Hematopoietic multipotent progenitor cell treated with erythropoietin and hydrocortisone succinate and interleukin-3 and kit ligand, for 6 days (in vitro differentiated cells): ENCODE results near the gene SMARCB1.
"Not testable (repeated sequence)": the region's sequence is repeated elsewhere in the genome, so short reads cannot be mapped to it uniquely, and the experiment has no call there.

Experiments
- DNase-seq: peaks from one replicate; pipeline ENCODE4 v3.0.0-alpha.2; 2015

The SMARCB1 gene

DNA sequence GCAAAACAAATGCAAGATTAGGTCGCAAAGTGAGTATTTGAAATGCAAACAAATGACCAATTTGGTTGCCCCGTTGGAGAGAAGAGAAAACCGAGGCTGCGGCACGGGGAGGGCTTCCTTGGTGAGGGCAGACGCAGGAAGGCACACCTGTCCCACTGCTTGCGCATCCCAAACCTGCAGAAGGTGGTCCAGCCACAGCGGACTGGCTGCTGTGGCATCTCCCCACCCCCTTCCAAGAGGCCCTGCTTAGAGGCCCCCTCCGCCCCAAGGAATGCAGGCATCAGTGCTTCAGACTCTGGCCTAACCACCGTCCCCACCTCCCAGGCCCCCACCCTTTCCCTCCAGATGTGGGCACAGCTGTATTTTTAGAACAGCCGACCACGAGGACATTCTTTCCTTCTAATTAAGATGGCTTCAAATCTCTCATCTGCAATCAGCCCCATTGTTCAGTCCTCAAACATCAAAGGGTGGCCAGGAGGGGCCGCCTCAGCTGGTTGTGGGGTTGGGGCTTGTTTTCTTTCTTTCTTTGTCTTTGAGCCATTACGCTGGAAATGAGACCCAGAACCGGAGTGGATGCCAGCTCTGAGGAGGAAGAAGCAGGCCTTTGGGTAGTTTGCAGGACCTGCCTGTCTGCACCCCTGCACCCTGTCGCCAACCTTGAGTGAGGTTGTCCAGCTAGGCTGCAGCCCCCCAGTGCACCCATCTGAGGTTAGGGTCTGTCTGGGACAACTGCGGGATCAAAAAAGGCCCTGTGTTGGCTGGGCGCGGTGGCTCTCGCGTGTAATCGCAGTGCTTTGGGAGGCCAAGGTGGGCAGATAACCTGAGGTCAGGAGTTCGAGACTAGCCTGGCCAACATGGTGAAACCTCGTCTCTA lies 61.5 kb downstream of the SMARCB1 start:
- DNase-seq: no peak

DNA sequence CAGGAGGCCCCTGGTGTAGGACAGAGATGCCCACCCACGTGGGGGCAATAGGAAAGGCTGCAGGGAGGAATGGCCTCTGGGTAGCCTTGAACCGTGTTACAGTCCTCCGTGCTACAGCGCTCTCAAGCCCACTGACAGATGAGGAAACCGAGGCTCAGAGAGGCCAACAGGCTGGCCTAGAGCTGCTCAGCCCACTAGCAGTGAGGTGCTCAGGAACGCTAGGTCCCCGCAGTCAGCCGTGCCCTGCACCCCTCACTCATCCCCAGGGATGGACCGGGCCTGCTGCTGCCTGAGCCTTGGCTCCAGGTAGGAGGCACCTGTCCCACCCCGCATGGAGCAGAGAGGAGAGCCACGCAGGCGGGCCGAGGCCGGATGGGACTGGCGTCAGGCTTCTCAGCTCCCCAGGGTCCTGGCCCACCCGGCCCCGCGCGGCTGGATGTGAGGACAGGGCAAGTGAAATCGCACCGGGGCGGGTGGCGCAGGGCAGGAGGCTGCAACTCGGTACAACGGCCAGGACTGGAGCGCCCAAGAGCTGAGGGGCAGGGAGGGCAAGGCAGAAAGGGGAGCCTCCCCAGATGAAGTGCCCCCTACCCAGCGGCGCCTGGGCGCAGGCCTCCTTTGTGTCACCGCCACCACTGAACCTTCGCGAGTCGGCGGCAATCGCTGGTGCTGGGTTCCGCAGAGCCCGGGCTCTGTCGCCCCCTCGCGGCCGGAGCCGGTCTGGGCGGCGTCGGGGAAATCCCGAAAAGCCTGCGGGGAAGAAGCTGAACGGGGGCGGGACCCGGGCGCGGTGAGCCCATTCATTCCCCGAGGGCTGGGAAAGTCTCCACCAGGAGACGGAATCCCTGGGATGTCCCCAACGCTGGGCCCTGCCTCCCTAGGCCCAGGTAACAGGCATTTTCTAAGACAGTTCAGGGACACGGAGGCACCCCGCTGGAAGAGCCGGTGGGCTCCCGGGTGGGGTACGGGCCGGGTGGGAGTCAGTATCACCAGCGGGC lies 62.5 kb downstream of the SMARCB1 start:
- peak; percentile 82 for DNase-seq

DNA sequence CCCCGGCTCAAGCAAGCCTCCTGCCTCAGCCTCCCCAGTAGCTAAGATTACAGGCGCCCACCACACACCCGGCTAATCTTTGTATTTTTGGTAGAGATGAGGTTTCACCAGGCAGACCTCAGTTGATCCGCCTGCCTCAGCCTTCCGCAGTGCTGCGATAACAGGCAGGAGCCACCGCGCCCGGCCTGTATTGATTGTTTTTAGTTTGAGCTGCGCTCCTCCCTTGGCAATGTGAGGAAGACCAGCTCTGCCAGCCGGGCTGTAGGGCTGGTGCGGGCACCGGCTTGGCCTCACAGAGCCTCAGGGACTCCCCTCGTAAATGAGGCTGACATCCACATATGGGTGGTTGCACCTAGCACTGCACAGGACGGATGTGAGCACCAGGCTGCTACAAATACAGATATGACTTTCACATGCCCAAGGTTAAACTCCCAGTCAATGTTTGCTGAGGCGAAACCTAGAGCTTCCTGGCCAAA lies 63.4 kb downstream of the SMARCB1 start:
- no peak for DNase-seq

DNA sequence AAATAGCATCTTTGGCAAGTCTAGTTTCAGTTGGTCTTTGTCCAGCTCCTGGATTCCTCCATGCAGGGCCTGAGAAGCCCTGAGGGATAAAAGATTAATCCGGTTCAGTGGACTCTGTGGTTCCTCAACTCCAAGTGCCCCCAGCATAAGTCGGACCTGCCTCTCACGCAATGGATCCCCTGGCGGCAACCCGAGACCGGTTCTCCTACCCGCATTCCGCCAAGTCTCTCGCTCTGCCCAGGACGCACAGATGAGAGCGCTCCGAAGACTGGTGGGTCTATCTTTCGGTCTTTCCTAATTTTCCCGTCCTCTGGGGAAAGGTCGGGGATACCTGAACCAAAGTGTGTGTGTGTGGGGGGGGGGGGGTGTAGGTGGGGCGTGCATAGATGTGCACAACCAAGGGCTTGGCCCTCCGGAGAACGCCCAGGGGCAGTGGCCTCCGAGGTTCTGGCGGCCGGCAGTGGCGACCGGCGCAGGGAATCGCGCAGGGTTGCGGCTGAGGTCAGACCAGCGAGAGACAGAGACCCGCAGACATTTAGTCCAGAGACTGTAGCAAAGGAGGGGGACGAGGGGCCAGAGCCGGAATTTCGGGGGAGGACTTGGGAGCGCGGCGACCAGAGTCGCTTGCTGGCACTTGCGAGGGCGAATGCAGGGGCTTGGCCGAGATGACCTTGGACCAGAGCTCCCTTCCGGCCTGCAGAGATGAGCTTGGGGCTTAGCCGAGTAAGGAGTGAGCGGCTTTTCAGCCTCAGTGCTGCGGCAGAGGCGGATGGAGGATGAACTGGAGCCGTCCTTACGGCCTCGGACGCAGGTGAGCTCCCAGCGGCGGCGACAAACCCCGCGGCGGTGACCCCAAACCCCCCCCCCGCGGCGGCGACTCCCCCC lies 70.2 kb downstream of the SMARCB1 start:
- peak; percentile 62 for DNase-seq

DNA sequence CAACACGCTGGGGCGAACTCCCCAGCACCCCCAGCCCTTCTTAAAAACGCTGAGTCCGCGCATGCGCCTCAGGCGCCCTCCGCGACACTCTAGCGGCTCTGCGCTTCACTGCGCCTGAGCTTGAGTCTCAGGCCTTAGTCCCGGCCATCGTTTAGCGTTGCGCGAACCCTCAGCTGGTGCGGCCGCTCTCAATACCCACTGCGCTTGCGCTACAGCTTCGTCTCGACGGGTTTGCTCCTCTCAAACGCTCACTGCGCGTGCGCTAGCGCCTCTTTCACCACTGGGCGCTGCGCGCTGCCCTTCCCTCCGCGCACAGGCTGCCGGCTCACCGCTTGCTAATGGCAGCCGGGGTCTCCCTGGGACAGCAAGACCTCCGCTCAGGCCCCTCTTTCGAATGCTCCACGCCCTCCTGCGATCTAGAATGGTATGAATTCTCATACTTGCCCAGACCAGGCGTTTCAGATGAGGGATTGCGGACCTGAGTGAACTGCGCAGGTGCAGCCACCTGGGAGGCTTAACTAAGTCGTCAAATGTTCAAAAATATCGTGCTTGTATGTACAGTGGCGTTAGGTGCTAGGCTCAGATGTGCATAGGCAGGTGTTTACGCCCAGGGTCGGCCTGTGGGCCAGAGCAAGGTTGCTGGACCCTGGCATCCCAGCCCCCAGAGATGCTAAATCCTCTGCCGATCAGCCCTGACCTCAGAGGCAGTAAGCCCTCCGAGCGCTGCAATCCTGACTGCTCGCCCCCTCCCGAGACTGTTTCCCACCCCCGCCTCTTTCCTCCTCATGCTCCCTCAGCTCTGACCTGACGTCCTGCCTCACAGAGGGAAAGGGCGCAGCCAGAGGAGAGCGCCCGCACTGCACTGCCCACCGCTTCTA lies 71.1 kb downstream of the SMARCB1 start, which contains the start of gene SLC2A11:
SLC2A11 (plus strand) TSS at position 270 of the 878 bp plus-strand sequence; CDS start at position 395, 125 bp downstream.
- peak; percentile 100 for DNase-seq

DNA sequence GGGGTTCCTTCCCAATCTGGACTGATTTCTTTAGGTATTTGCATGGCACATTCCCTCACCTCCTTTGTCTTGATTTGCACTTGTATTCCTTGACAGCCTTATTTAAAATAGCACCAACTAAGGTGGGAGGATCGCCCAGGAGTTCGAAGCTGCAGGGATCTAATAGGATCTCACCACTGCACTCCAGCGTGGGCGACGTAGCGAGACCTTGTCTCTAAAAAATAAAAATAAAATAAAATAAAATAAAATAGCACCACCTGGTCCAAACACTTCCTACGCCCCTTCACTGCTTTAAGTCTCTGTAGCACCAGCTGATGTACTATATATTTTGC lies 71.7 kb downstream of the SMARCB1 start:
- no peak for DNase-seq

DNA sequence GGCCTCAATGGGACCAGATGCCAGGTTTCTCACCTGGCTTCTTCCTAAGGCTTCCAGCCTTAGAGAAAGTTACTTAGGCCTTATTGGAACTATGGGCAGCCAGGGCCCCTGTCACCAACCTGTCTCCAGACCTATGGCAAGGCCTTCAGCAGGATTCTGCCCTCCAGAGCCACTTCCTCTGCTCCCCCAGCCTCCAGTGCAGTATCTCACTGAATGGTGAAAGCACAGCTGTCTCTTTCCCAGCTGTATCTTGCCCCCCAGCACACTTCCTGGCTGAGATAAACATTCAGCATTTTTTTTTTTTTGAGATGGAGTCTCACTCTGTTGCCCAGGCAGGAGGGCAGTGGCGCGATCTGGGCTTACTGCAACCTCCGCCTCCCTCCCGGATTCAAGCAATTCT lies 72.4 kb downstream of the SMARCB1 start:
- DNase-seq: no peak

DNA sequence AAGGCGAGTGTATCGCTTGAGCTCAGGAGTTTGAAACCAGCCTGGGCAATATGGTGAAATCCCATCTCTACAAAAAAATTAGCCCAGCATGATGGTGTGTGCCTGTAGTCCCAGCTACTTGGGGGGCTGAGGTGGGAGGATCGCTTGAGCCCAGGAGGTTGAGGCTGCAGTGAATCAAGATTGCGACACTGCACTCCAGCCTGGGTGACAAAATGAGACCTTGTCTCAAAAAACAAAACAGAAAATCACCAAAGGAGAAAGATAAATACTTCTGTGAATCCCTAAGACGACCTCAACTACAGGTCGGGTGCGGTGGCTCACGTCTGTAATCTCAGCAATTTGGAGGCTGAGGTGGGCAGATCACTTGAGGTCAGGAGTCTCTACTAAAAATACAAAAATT lies 73.4 kb downstream of the SMARCB1 start:
- not testable (repeated sequence) for DNase-seq

DNA sequence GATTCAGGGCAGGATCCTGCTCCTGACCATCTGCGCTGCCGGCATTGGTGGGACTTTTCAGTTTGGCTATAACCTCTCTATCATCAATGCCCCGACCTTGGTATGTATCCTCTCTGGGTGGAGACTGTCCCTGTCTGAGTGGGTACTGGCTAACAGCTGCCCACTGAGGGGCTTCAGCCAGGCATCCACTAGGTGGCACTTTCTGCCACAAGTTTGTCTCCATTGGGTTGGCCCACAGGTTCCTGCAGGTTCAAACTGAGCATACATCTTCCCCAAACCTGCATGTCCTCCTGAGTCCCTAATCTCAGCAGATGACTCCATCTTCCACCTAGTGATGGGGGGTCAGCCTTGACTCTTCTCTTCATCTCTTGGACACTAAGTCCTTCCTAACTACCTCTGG lies 75.3 kb downstream of the SMARCB1 start:
- peak; percentile 81 for DNase-seq

DNA sequence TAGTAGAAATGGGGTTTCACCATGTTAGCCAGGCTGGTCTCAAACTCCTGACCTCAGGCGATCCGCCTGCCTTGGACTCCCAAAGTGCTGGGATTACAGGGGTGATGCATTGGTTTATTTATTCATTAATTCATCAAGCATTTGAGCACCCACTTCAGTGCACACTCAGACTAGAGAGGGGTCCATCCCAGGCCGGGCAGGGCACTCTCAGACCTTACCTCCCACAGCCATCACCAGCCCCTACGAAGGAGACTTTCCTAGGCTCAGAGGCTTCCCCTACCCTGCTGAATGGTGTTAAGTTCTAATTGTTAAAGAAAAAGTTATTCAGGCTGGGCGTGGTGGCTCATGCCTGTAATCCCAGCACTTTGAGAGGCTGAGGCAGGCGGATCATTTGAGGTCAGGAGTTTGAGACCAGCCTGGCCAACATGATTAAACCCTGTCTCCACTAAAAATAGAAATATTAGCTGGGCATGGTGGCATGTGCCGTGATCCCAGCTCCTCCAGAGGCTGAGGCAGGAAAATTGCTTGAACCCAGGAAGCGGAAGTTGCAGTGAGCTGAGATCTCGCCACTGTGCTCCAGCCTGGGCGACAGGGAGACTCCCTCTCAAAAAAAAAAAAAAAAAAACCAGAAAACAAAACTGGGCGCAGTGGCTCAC lies 77.9 kb downstream of the SMARCB1 start:
- not testable (repeated sequence) for DNase-seq

DNA sequence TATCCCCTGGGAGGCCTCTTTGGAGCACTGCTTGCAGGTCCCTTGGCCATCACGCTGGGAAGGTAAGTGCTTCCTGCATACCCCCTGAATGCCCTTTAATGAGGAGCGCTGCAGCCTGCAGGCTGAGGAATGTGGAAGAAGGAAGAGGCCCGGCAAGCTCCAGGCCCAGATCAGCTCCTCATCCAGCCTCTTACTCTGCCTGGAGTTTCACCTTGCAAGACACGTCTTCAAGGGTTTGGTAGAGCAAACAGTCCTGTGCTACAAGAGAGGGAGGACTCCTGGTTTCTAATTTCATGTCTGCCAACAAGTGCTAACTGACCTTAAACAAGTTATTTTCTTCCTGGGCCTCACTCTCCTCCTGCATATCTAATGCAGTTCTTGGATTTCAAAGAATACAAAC lies 81.8 kb downstream of the SMARCB1 start:
- DNase-seq: no peak

DNA sequence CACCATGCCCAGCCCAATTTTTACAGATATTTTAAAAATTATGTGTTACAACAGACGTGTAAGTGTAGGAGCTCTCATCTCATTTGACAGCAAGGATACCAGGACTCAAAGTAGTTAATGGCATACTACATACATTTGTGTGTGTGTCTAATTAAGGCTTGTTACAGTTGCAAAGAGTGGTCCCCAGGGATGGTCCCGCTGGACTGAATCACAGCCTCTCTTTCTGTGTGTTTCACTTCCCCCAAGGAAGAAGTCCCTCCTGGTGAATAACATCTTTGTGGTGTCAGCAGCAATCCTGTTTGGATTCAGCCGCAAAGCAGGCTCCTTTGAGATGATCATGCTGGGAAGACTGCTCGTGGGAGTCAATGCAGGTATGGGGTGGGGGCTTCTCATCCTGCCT lies 88.1 kb downstream of the SMARCB1 start:
- DNase-seq: no peak

DNA sequence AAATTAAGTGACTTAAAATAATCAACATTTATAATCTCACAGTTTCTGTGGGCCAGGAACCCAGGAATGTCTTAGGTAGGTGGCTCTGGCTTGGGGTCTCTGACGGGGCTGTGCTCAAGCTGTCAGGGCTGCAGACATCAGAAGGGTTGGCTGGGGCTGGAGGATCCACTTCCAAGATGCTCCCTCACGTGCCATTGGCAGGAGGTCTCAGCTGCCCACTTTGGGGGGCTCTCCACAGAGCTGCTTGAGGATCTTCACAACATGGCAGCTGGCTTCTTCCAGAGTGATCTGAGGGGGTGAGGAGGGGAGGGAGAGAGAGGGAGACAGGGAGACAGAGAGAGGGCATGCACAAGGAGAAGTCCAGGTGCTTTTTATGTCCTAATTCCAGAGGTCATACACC lies 89.0 kb downstream of the SMARCB1 start:
- no peak for DNase-seq

DNA sequence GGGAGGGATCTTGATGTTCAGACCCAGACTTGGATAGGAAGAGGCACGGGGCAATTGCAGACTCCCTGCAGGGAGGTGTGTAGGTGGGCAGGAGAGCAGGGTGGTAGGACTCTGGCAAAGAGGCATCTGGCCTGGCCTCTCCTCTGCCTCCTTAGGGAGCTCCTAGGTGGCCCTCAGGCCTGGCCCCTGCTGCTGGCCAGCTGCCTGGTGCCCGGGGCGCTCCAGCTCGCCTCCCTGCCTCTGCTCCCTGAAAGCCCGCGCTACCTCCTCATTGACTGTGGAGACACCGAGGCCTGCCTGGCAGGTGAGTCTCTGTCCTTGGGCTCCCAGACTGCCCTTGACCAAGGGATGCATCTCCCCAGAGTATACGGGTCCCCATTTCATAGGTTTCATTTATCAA lies 90.8 kb downstream of the SMARCB1 start:
- DNase-seq: no peak

DNA sequence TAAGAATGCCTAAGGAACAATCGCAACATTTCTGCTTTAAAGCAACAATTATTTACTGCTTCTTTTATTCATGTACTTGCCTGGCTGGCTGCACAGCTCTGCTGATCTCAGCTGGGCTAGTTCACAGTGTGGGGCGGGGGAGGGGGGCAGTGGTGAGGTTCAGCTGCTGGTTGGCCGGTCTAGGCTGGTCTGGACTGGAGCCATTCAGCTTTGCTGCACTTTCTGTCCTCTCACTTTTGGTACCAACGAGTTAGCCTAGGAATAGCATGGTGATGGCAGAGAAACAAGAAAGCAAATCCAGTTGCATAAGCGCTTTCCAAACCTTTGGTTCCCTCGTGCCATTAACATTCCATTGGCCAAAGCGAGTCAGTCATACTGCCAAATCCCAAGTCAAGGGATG lies 91.5 kb downstream of the SMARCB1 start:
- DNase-seq: no peak

DNA sequence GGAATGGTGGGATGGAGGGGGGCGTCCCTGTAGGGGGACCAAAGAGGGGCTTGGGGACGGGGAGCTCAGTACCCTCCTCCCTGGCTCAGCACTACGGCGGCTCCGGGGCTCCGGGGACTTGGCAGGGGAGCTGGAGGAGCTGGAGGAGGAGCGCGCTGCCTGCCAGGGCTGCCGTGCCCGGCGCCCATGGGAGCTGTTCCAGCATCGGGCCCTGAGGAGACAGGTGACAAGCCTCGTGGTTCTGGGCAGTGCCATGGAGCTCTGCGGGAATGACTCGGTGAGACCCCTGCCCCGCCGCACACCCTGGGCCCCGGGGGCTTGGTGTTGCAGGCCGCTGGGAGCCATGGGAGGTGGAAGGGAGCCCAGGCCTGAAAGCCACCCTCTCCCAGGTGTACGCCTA lies 95.6 kb downstream of the SMARCB1 start:
- DNase-seq: no peak

DNA sequence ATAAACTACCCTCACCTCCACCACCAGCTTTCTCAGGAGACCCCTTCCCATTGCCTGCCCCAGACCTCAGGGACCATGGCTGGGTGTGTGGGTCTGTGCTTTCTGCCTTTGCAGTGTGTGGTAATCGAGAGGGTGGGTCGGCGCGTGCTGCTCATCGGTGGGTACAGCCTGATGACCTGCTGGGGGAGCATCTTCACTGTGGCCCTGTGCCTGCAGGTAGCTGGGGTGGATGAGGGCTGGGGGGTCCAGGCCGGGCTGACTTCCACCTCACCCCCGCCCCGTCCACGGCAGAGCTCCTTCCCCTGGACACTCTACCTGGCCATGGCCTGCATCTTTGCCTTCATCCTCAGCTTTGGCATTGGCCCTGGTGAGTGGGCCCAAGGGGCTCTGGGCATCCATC lies 96.9 kb downstream of the SMARCB1 start:
- DNase-seq: no peak

DNA sequence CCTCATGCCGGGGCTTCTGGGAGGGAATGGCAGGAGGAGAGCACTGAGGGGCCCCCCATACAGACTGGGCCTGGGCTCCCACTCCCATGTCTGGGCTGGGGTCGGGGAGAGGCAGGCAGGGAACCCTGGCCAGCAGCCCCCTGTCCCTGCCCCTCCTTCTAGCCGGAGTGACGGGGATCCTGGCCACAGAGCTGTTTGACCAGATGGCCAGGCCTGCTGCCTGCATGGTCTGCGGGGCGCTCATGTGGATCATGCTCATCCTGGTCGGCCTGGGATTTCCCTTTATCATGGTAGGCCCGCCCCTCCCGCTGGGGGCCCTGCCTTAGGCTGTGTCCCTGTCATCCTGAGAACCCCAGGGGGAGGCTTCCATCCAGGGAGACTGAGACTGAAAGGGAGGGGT lies 97.4 kb downstream of the SMARCB1 start:
- DNase-seq: no peak
